ENCODE measurements around the gene TEX14. TPM values are rescaled to one million over a fixed set of nuclear protein-coding genes. Genes with fewer than 3 reads are reported as not detected.

The TEX14 gene
- polyA plus RNA-seq, 2 of the 4 experiments (the other 2 are of a cell fraction): 0.04 to 0.12 TPM

DNA sequence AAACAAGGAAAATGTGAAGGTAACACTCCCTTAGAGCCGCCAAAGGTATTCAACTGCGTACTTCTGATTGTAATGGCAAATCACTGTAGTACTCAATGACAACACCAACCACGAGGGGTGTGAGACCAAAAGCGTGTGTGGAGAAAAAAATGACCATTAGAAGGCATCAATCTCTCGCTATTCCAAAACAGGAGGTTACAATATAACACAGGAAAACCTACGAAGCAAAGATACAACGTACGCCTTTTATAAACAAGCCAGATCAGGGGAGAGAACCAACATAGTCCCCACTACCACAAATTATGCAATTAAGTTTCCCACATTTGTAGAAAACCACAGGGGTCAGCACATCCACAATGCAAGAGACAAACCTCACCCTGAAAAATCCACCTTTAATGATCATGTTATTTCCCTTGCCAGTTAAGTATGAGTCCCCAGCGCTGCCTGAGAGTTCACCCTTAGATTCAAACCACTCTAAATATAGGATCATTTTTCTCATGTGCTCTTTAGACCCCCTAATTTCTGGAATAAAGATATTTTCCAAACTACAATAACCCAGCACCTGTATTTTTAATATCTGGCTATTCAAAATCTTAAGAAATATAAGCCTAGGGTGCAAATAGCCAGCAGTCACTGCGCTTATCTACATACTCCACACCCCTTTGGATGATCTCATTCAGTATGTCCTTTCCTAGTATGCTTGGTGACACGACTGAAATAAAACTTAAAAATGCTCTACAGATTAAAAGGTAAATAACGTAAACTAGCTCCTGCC lies 12.4 kb downstream of the TEX14 start:
- FAIRE-seq (no peak), DNase-seq (ENCODE audit: low read depth in 1 of 2, low spot score in 1 of 2) (peak; percentile 71 to 86), ATAC-seq (peak; percentile 86 to 89)
- CTCF ChIA-PET: interaction anchor here (0.8 to 1.7 kb wide), 4 partner anchors 10 to 350 kb away, joined by 3 to 6 read pairs (median 4); partner anchors contain the start of gene TEX14
- no peak overlapping the region for H3K4me3 ChIP-seq
- peak overlapping the region; percentile 29 to 36; a peak in 2 of 6 replicates for H3K27ac ChIP-seq
- POLR2A ChIA-PET: interaction anchor here (0.8 to 2.6 kb wide), 4 partner anchors 20 to 160 kb away, joined by 3 to 14 read pairs (median 4); no protein-coding TSS in a partner anchor
- peak overlapping the region; percentile 34 for H3K4me2 ChIP-seq
- WGBS (ENCODE audit: missing lambda C conversion rate): 29% methylated on average over 12 of the region's 12 CpGs
- peaks cover 10% of the 10 kb centered on the region for H3K4me1 ChIP-seq
- no peaks in the 10 kb centered on the region for H3K9me3 ChIP-seq
- TF ChIP-seq POLR2AphosphoS2 (conservative IDR thresholded peaks at IDR 0.05; ENCODE audit: low read length) (no peak), CBX2 (IDR thresholded peaks at IDR 0.05; ENCODE audit: borderline replicate concordance, low read depth) (no peak), HOXB5 (CRISPR knock-in tag; IDR thresholded peaks at IDR 0.05) (peak; percentile 89), TFCP2L1 (CRISPR knock-in tag; IDR thresholded peaks at IDR 0.05) (peak; percentile 100), EHF (CRISPR knock-in tag; IDR thresholded peaks at IDR 0.05) (peak; percentile 98), TP53 (CRISPR knock-in tag; IDR thresholded peaks at IDR 0.05) (peak; percentile 100), CEBPB (IDR thresholded peaks at IDR 0.05) (peak; percentile 2 to 77; a peak in 2 of 4 replicates), SMC3 (IDR thresholded peaks at IDR 0.05) (no peak), RFX5 (IDR thresholded peaks at IDR 0.05) (no peak), MYC (IDR thresholded peaks at IDR 0.05; ENCODE audit: borderline replicate concordance, low read length) (no peak), NFE2L2 (conservative IDR thresholded peaks at IDR 0.05; ENCODE audit: low read length) (no peak), CHD2 (IDR thresholded peaks at IDR 0.05; ENCODE audit: low read length, partially characterized antibody) (no peak), MAFK (IDR thresholded peaks at IDR 0.05; ENCODE audit: partially characterized antibody) (peak; percentile 37), ZSCAN20 (CRISPR knock-in tag; IDR thresholded peaks at IDR 0.05) (peak; percentile 94), ZFP36 (IDR thresholded peaks at IDR 0.05; ENCODE audit: borderline replicate concordance, partially characterized antibody) (no peak), JUN (IDR thresholded peaks at IDR 0.05) (peak; percentile 97 to 99), HOXA7 (CRISPR knock-in tag; IDR thresholded peaks at IDR 0.05) (peak; percentile 100), RCOR1 (IDR thresholded peaks at IDR 0.05; ENCODE audit: low read depth, low read length) (no peak), RARB (CRISPR knock-in tag; IDR thresholded peaks at IDR 0.05) (peak; percentile 100), FOSB (CRISPR knock-in tag; IDR thresholded peaks at IDR 0.05) (peak; percentile 100), KDM1A (IDR thresholded peaks at IDR 0.05; ENCODE audit: low read depth) (no peak), HOXB13 (CRISPR knock-in tag; IDR thresholded peaks at IDR 0.05; ENCODE audit: low read depth) (no peak), ZNF302 (CRISPR knock-in tag; IDR thresholded peaks at IDR 0.05) (no peak), JUNB (IDR thresholded peaks at IDR 0.05) (no peak), GATA3 (IDR thresholded peaks at IDR 0.05; ENCODE audit: borderline replicate concordance) (peak; percentile 48; the same call in 1 of the 2 replicates), BHLHE40 (IDR thresholded peaks at IDR 0.05; ENCODE audit: low read depth, low read length) (no peak)
- TF ChIP-seq, protein P1, sequence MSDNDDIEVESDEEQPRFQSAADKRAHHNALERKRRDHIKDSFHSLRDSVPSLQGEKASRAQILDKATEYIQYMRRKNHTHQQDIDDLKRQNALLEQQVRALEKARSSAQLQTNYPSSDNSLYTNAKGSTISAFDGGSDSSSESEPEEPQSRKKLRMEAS (IDR thresholded peaks at IDR 0.05): no peak; the same call in 1 of the 2 replicates
- TF ChIP-seq, protein P2, sequence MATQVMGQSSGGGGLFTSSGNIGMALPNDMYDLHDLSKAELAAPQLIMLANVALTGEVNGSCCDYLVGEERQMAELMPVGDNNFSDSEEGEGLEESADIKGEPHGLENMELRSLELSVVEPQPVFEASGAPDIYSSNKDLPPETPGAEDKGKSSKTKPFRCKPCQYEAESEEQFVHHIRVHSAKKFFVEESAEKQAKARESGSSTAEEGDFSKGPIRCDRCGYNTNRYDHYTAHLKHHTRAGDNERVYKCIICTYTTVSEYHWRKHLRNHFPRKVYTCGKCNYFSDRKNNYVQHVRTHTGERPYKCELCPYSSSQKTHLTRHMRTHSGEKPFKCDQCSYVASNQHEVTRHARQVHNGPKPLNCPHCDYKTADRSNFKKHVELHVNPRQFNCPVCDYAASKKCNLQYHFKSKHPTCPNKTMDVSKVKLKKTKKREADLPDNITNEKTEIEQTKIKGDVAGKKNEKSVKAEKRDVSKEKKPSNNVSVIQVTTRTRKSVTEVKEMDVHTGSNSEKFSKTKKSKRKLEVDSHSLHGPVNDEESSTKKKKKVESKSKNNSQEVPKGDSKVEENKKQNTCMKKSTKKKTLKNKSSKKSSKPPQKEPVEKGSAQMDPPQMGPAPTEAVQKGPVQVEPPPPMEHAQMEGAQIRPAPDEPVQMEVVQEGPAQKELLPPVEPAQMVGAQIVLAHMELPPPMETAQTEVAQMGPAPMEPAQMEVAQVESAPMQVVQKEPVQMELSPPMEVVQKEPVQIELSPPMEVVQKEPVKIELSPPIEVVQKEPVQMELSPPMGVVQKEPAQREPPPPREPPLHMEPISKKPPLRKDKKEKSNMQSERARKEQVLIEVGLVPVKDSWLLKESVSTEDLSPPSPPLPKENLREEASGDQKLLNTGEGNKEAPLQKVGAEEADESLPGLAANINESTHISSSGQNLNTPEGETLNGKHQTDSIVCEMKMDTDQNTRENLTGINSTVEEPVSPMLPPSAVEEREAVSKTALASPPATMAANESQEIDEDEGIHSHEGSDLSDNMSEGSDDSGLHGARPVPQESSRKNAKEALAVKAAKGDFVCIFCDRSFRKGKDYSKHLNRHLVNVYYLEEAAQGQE (IDR thresholded peaks at IDR 0.05): no peak; the same call in 1 of the 2 replicates
- TF ChIP-seq, protein P3, sequence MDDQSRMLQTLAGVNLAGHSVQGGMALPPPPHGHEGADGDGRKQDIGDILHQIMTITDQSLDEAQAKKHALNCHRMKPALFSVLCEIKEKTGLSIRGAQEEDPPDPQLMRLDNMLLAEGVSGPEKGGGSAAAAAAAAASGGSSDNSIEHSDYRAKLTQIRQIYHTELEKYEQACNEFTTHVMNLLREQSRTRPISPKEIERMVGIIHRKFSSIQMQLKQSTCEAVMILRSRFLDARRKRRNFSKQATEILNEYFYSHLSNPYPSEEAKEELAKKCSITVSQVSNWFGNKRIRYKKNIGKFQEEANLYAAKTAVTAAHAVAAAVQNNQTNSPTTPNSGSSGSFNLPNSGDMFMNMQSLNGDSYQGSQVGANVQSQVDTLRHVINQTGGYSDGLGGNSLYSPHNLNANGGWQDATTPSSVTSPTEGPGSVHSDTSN (IDR thresholded peaks at IDR 0.05): peak; percentile 87
- TF ChIP-seq, protein P4, sequence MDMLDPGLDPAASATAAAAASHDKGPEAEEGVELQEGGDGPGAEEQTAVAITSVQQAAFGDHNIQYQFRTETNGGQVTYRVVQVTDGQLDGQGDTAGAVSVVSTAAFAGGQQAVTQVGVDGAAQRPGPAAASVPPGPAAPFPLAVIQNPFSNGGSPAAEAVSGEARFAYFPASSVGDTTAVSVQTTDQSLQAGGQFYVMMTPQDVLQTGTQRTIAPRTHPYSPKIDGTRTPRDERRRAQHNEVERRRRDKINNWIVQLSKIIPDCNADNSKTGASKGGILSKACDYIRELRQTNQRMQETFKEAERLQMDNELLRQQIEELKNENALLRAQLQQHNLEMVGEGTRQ (IDR thresholded peaks at IDR 0.05): no peak
- TF ChIP-seq, protein P5, sequence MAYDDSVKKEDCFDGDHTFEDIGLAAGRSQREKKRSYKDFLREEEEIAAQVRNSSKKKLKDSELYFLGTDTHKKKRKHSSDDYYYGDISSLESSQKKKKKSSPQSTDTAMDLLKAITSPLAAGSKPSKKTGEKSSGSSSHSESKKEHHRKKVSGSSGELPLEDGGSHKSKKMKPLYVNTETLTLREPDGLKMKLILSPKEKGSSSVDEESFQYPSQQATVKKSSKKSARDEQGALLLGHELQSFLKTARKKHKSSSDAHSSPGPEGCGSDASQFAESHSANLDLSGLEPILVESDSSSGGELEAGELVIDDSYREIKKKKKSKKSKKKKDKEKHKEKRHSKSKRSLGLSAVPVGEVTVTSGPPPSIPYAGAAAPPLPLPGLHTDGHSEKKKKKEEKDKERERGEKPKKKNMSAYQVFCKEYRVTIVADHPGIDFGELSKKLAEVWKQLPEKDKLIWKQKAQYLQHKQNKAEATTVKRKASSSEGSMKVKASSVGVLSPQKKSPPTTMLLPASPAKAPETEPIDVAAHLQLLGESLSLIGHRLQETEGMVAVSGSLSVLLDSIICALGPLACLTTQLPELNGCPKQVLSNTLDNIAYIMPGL (CRISPR knock-in tag; IDR thresholded peaks at IDR 0.05; ENCODE audit: borderline replicate concordance): peak; percentile 100
- TF ChIP-seq, protein P6, sequence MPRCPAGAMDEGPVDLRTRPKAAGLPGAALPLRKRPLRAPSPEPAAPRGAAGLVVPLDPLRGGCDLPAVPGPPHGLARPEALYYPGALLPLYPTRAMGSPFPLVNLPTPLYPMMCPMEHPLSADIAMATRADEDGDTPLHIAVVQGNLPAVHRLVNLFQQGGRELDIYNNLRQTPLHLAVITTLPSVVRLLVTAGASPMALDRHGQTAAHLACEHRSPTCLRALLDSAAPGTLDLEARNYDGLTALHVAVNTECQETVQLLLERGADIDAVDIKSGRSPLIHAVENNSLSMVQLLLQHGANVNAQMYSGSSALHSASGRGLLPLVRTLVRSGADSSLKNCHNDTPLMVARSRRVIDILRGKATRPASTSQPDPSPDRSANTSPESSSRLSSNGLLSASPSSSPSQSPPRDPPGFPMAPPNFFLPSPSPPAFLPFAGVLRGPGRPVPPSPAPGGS (IDR thresholded peaks at IDR 0.05): peak; percentile 99
